Cardiac septum (tissue), 1 donor: Measurements from ENCODE around the gene CYGB. TPM values are rescaled to one million over a fixed set of nuclear protein-coding genes. Genes with fewer than 3 reads are reported as not detected.

Source experiments
- total RNA-seq: library from RNA; stranded (reverse); fragmentation: NEBNext Ultra II Directional; extraction: Animal tissue kit (Norgen Biotek cat#: 25700); gene quantifications from one replicate; pipeline ENCODE4 v1.2.1, GENCODE V29; 2021
- donor health status: DM: no; HTN: no; CAD: no.

The CYGB gene
- total RNA-seq, 1 donor from 2014 or later = 17.6 TPM

Other genes with a start within 250 kb of the CYGB start
- 1.8 TPM for gene QRICH2, start 229.4 kb downstream of the CYGB start, total RNA-seq
- gene PRPSAP1, start 183.8 kb downstream of the CYGB start, total RNA-seq = 25.8 TPM
- 11.0 TPM for gene SPHK1, start 153.1 kb downstream of the CYGB start, total RNA-seq
- 31.1 TPM for gene UBE2O, start 84.6 kb downstream of the CYGB start, total RNA-seq
- gene AANAT, start 70.1 kb downstream of the CYGB start, total RNA-seq = not detected
- gene RHBDF2, start 36.3 kb downstream of the CYGB start, total RNA-seq = 11.5 TPM
- gene PRCD, start 2.3 kb upstream of the CYGB start, total RNA-seq = 2.7 TPM
- 6.2 TPM for gene ST6GALNAC2, start 48.2 kb upstream of the CYGB start, total RNA-seq
- 1.9 TPM for gene ST6GALNAC1, start 106.0 kb upstream of the CYGB start, total RNA-seq
- gene MXRA7, start 173.3 kb upstream of the CYGB start, total RNA-seq = 666 TPM
- 60.7 TPM for gene JMJD6, start 188.9 kb upstream of the CYGB start, total RNA-seq
- gene METTL23, start 189.1 kb upstream of the CYGB start, total RNA-seq = 21.4 TPM
- 98.0 TPM for gene SRSF2, start 199.6 kb upstream of the CYGB start, total RNA-seq
- gene MFSD11, start 200.4 kb upstream of the CYGB start, total RNA-seq = 27.0 TPM